Endodermal cell (in vitro differentiated cells): ENCODE data around the gene P4HA1. TPM values are rescaled to one million over a fixed set of nuclear protein-coding genes. Genes with fewer than 3 reads are reported as not detected.
"Not testable (repeated sequence)": the region's sequence is repeated elsewhere in the genome, so short reads cannot be mapped to it uniquely, and the experiment has no call there.

Experiments
- DNase-seq: peaks from one replicate; pipeline ENCODE4 v3.0.0-alpha.2; 2017
- H3K27ac ChIP-seq: 2 replicates; pipeline ENCODE4 v1.5.1; 2013; ENCODE audit warnings: mild to moderate bottlenecking, low read depth, low read length, moderate library complexity
- H3K27me3 ChIP-seq: 2 replicates; pipeline ENCODE4 v1.6.1; 2013; ENCODE audit warnings: mild to moderate bottlenecking, low read length, moderate library complexity; ENCODE audit not compliant: insufficient read depth, control insufficient read depth, poor library complexity, severe bottlenecking
- H3K36me3 ChIP-seq: 2 replicates; pipeline ENCODE4 v1.7.0; 2013; ENCODE audit warnings: mild to moderate bottlenecking, low read length, moderate library complexity; ENCODE audit not compliant: control insufficient read depth, insufficient read depth
- H3K4me1 ChIP-seq: one replicate; pipeline ENCODE4 v1.7.0; 2013; ENCODE audit warnings: low read length; ENCODE audit not compliant: control insufficient read depth, insufficient read depth
- H3K4me3 ChIP-seq: 2 replicates; pipeline ENCODE4 v1.5.1; 2013; ENCODE audit warnings: mild to moderate bottlenecking, low read length, moderate library complexity
- H3K9ac ChIP-seq: 2 replicates; pipeline ENCODE4 v1.6.1; 2013; ENCODE audit warnings: mild to moderate bottlenecking, low read length, moderate library complexity; ENCODE audit not compliant: poor library complexity, severe bottlenecking; ENCODE audit errors: extremely low read depth
- H3K9me3 ChIP-seq: 2 replicates; pipeline ENCODE4 v1.6.1; 2013; ENCODE audit warnings: mild to moderate bottlenecking, low read length, moderate library complexity; ENCODE audit not compliant: control insufficient read depth
- H3K27ac Mint-ChIP-seq: 2 replicates; pipeline ENCODE4 v1.8.0; 2020; ENCODE audit warnings: mixed read lengths
- H3K27me3 Mint-ChIP-seq: 2 replicates; pipeline ENCODE4 v1.8.0; 2021; ENCODE audit warnings: mild to moderate bottlenecking, mixed read lengths; ENCODE audit not compliant: insufficient read depth
- H3K36me3 Mint-ChIP-seq: 2 replicates; pipeline ENCODE4 v1.8.0; 2020; ENCODE audit warnings: low read depth, mixed read lengths
- H3K4me1 Mint-ChIP-seq: 2 replicates; pipeline ENCODE4 v1.8.0; 2020; ENCODE audit warnings: mixed read lengths
- H3K4me3 Mint-ChIP-seq: 2 replicates; pipeline ENCODE4 v1.8.0; 2020; ENCODE audit warnings: mild to moderate bottlenecking, moderate library complexity, mixed read lengths
- H3K9me3 Mint-ChIP-seq: 2 replicates; pipeline ENCODE4 v1.8.0; 2020; ENCODE audit warnings: mild to moderate bottlenecking, mixed read lengths
- CTCF ChIP-seq: fragments of 200-600 bp; sonication (generic); conservative IDR thresholded peaks from 2 replicates; pipeline ENCODE4 v1.5.0; 2021; ENCODE audit warnings: antibody characterized with exemption, mild to moderate bottlenecking
- WGBS, 2 experiments: methylation state at CpG; one replicate each; pipeline versions ENCODE4 v1.1.5 to v1.1.7; 2013; ENCODE audit warnings: missing lambda C conversion rate in 2 of 2, mixed read lengths in 1 of 2; ENCODE audit not compliant: insufficient coverage in 1 of 2, insufficient read length in 1 of 2; 5-methylcytosine and 5-hydroxymethylcytosine counted together
- total RNA-seq, 2 donors: library from RNA; stranded (reverse); fragmentation: NEBNext Ultra II Directional in 1 of 2; extraction: Animal tissue kit (Norgen Biotek cat#: 25700) in 1 of 2; gene quantifications; 2 replicates in 1 of 2; 3 replicates in 1 of 2; pipeline ENCODE4 v1.2.1, GENCODE V29; 2021

The P4HA1 gene
- total RNA-seq, 2 donors from 2014 or later: 45.1 to 46.9 TPM

GRCh38 chr10:73113551-73113950, 16.9 kb upstream of the P4HA1 start:
- no peak overlapping the region for H3K4me3 ChIP-seq
- Mint-ChIP-seq H3K36me3 (peaks cover 19% of the 10 kb centered on the region), H3K4me3 (no peak overlapping the region), H3K4me1 (peaks cover 3% of the 10 kb centered on the region), H3K9me3 (peaks cover 16% of the 10 kb centered on the region), H3K27me3 (no peaks in the 10 kb centered on the region), H3K27ac (no peak overlapping the region)
- no peaks in the 10 kb centered on the region for H3K4me1 ChIP-seq
- no peaks in the 10 kb centered on the region for H3K27me3 ChIP-seq
- 92% methylated on average over 1 of the region's 1 CpG; no CpG with 5 or more reads in 1 of the 2 experiments for WGBS, 2 experiments
- no peak overlapping the region for H3K9ac ChIP-seq
- no peak overlapping the region for H3K27ac ChIP-seq
- H3K36me3 ChIP-seq: no peaks in the 10 kb centered on the region
- no peak for DNase-seq
- H3K9me3 ChIP-seq: peaks cover 11% of the 10 kb centered on the region
- TF ChIP-seq CTCF: no peak

GRCh38 chr10:73112032-73112431, 15.4 kb upstream of the P4HA1 start:
- H3K36me3 Mint-ChIP-seq: peaks cover 18% of the 10 kb centered on the region
- not testable (repeated sequence) for H3K4me1 ChIP-seq, H3K4me1 Mint-ChIP-seq, DNase-seq, H3K27me3 ChIP-seq, H3K27me3 Mint-ChIP-seq, H3K4me3 Mint-ChIP-seq, H3K36me3 ChIP-seq, H3K27ac Mint-ChIP-seq, H3K27ac ChIP-seq, H3K4me3 ChIP-seq, H3K9ac ChIP-seq
- peaks cover 11% of the 10 kb centered on the region for H3K9me3 ChIP-seq
- 85 to 93% methylated on average over 2 to 8 of the region's 13 CpGs for WGBS, 2 experiments
- peaks cover 18% of the 10 kb centered on the region for H3K9me3 Mint-ChIP-seq

- peak within 1 kb of the TSS; percentile 83 for H3K4me3 ChIP-seq
- H3K27me3 ChIP-seq: no peaks in the 10 kb centered on the region
- no peak within 1 kb of the TSS for H3K27ac ChIP-seq
- H3K27ac Mint-ChIP-seq: peak within 1 kb of the TSS; percentile 99
- H3K9me3 ChIP-seq: peaks cover 11% of the 10 kb centered on the region
- H3K4me1 ChIP-seq: no peaks in the 10 kb centered on the region
- H3K36me3 Mint-ChIP-seq: peaks cover 18% of the 10 kb centered on the region
- H3K4me3 Mint-ChIP-seq: peak within 1 kb of the TSS; percentile 74
- peak within 1 kb of the TSS; percentile 22 for H3K9ac ChIP-seq
- peaks cover 18% of the 10 kb centered on the region for H3K9me3 Mint-ChIP-seq
- H3K4me1 Mint-ChIP-seq: peaks cover 3% of the 10 kb centered on the region
- H3K36me3 ChIP-seq: no peaks in the 10 kb centered on the region
- no peaks in the 10 kb centered on the region for H3K27me3 Mint-ChIP-seq
- 18 to 41% methylated on average over 5 of the region's 5 CpGs for WGBS, 2 experiments
- peak; percentile 89 for DNase-seq
- TF ChIP-seq CTCF: no peak
Measured at GRCh38 chr10:73110345-73110849, 13.7 kb upstream of the P4HA1 start, which contains the start of gene NUDT13. Gene NUDT13 (plus strand): TSS chr10:73110455. CDS start chr10:73114366, 3,911 bp downstream.

GRCh38 chr10:73109248-73109652, 12.6 kb upstream of the P4HA1 start:
- not testable (repeated sequence) for H3K27ac Mint-ChIP-seq, H3K9ac ChIP-seq, DNase-seq, H3K27me3 Mint-ChIP-seq, H3K4me3 ChIP-seq, H3K4me1 ChIP-seq, H3K4me3 Mint-ChIP-seq, H3K36me3 ChIP-seq, H3K27ac ChIP-seq, H3K4me1 Mint-ChIP-seq, H3K27me3 ChIP-seq
- H3K9me3 ChIP-seq: peaks cover 11% of the 10 kb centered on the region
- Mint-ChIP-seq H3K36me3 (peaks cover 18% of the 10 kb centered on the region), H3K9me3 (peaks cover 18% of the 10 kb centered on the region)
- WGBS, 2 experiments: 86 to 92% methylated on average over 1 to 4 of the region's 4 CpGs
